Stimulated activated CD4-positive, alpha-beta T cell treated with anti-CD3 and anti-CD28 coated beads, TNF-alpha, amount 100 ng/mL, for 24 hours (primary cell): ENCODE results near the gene NR4A1.

Source experiments
- DNase-seq, 3 experiments: peaks; one replicate each; pipeline ENCODE4 v3.0.0-alpha.2; 2020; ENCODE audit warnings: low read depth in 3 of 3

Gene NR4A1

DNA sequence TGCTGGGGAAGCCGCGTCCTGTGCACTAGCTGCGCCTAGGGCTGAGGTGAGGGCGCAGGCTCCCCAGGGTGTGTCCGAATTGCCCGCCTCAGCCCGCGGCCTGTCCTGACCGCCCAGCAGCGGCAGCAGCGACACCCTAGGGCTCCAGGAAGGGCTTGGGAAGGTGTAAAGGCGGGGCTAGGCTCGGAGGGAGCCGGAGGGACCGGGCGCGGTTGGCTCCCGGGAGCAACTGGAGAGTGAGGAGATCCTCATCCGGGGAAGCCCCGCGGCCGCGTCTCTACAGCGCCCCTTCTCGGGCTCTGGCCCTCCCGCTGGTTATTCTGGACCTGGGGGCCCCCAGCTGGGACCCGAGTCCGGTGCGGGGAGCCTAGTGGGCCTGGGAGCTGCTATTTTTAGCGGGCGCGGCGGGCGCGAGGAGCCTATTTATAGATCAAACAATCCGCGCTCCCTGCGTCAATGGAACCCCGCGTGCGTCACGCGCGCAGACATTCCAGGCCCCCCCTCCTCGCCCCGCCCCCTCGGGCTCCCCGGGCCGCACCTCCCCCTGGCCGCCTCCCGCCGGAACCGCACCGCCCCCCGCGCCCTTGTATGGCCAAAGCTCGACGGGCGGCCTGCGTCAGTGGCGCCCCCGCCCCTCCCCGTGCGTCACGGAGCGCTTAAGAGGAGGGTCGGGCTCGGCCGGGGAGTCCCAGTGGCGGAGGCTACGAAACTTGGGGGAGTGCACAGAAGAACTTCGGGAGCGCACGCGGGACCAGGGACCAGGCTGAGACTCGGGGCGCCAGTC lies at the start of gene NR4A1:
TSS of gene NR4A1 (plus strand) at position 685 of the 784 bp plus-strand sequence. CDS start 2,887 bp downstream, outside the sequence.
- peak; percentile 97 to 99 (median 99) for DNase-seq

DNA sequence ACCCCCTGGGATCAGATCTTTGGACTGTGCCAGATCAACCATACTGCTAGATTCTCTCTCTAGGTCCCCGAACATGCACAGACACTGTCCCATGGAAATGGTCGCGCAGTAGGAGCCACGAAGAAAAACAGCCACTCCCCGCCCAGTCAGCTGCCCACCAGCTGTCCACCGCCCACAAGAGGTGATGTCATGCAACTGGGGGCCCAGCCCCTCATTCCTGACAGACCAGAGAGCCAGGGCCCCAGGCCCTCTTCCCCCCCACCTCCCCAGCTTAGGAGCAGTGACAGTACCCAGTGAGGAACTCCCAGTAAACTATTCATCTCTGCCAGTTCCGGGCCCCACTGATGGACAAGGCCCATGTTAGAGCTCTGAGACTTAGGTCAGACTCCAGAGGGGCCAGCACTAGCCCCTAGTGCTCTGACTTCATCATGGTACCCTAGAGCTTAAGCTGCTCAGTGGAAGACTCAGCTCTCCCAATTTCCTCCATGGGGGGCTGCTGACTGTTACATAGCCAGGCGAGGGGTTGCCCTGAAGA lies 48.2 kb upstream of the NR4A1 start:
- DNase-seq = no peak

DNA sequence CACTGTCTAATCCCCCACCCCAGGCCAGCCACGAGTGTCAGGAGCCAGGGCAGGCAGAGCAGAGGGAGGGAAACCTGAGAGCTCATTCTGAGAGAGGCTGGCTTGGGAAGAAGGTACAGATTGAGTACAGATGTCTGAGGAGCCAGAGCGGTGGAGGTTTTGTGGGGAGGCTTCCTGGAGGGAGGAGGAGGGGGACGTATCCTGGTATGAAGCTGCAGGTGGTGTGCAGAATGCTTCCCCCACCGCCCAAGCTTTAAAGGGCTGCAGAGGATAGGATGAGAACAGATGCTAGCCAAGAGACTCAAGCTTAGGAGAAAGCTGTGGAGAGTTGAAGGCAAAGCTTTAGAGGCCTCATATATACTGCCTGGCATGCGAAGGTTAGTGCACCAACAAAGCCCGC lies 47.7 kb upstream of the NR4A1 start:
- DNase-seq = no peak

DNA sequence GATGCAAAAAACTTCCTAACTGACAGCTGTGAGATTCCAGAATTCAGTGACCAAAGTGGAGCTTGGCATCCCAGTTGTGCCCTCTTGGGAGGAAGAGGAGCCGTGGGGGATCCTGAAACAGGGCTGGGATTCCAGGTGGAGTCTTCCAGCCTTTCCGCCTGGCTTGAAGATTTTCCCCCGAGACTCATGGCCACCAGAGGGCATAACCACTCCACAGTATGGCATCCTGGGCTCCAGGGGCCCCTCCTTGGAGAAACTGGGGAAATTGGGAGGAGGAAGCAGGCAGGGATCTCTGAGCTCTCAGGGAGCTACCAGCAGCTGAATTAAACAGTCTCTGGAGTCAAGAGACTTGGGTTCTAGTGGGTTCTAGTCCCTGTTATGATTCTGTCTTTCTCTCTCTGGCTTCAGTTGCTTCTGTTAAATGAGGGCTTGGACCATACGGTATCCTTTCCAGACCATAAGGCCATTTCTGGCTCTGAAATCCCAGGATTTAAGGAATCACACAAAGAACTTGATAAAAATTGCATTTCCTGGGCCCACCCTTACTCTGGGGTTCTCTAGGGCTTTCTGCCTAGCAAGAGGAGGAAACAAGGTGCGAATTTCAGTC lies 47.1 kb upstream of the NR4A1 start:
- DNase-seq = no peak

DNA sequence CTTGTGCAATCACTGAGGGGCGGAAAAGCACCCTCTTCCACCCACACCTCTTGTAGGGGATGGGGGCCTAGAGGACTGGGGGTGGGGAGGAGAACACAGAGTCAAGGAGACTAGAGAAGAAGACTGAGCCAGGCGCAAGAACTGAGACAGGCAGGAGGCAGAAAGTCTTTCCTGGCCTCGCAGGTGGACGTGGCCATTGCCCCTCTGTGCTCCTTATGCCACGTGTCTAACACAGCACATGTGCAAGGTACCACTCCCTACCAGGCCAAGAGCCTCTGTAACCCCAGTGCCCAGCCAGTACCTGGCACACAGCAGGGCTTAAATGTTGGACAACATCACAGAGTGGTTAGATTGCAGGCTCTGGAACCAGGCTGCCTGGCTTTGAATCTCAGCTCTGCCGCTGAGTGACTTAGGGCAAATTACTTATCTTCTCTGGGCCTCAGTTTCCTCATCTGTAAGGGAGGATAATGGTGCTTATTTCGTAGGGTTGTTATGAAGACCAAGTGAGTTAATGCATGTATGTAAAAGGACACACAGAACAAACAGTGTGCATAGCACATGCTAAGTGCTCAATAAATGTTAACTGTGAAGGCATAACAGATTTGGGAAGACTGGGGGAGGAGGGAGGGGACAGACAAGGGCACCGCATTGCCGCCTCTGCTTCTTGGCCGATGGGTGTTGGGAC lies 45.9 kb upstream of the NR4A1 start:
- no peak for DNase-seq

DNA sequence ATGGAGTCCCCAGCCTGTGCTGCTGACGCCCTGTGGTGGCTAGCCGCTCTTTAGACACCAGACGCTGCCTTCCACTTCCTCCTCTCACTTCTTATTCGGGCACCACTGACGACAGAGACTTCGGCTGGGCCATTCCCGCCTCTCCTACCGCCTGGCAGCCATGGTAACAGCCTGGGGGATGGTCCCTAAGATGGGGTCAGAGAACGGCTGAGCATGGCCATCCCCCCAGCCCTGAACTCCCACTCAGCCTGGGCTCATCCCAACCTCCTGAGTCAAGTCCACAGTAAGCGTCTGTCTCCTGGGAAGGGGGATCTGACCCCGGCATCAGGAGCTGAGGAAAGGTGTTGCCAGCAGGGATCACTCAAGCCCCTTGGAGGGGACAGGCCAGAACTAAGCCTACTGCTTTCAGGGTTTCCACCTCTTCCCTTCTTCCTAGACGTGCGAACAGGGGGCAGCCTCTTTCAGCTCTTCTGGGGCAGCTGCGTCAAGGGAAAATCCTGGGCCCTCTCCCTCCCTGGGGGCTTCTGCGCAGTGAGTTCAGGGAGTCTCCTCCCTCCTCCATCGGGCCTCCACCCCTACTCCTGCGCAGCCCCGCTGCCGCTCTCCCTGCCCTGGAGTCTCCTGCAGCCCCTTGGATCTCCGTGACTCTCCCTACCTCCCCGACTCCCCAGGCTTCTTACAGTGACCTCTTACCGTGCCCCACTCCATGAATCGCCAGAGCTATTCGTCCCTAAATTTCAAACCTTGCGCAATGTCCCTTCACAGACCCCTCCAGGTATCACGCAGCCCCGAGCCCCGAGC lies 45.1 kb upstream of the NR4A1 start:
- DNase-seq = no peak

DNA sequence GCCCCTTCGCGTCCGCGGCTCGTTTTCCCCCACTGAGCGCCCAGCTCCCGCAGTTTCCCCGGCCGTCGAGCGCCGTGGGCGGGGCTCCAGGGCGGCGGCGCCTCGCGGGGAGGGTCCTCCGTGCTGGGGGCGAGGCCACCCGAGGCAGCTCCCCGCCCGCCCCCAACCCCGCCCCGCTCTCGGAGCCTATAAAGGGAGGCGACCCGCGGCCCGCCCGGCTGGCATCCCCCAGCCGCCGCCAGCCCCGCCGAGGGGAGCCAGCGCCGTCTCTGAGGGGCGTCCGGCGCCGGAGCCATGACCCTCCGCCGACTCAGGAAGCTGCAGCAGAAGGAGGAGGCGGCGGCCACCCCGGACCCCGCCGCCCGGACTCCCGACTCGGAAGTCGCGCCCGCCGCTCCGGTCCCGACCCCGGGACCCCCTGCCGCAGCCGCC lies 44.5 kb upstream of the NR4A1 start, which contains the start of gene TAMALIN:
TSS of gene TAMALIN (plus strand) at position 221 of the 432 bp plus-strand sequence. CDS start at position 295, 74 bp downstream.
- DNase-seq = peak in 2 of 3 experiments; percentile 60 to 74

DNA sequence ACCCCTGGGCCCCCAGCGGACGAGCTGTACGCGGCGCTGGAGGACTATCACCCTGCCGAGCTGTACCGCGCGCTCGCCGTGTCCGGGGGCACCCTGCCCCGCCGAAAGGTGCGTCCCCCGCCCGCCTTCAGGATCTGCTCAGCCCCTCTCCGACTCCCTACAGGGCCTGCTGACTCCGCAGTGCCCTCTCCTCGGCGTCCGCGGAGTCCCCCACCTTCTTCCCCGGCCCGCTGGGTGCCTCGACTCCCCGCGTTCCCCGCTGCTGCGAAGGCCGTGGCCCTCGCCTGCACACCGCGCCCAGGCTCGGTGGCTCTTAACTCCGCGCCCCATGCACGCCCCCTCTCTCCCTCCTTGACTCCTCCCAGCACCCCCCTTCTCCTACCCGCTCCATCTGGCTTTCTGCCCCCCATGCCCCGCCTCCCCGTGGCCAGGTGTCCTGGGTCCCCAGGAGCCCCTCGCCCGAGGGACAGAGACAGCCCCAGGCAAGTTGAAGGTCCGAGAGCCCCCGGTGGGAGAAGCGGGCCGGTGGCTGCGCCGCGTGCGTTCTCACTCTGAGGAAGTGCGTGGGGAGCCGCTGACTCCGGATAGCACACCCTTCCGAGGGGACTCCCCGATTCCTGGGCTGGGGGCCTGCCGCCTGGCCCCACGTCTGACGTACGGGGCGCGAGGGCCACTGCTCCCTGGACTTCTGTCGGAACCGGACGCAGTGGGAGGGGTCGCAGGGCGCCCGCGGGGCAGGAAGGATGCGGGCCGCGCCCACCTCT lies 43.9 kb upstream of the NR4A1 start:
- peak in 1 of 3 experiments; percentile 49 for DNase-seq

DNA sequence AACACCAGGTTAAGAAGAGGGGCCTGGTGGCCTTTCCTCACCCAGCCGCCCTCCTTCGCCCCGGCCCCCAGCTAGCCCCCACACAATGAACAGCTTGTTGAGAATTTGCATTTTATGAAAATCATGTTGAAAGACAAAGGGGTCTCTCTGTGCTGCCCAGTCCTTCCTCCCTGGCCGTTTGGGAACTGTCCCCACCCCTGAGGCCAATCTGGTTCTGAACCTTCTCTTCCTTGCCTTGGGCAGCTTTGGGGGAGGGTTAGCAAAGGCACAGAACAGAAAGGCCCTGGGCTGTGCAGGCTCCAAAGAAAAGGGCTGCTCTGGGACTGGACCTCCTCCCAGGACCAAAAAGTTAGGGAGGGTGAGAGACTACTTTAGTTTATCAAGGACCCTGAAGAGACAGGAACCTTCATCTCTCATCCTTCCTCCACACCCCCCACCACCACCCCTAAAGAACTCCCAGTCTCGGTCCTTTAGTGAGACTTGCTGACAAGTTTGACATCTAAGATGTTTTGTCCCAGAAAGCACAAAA lies 43.2 kb upstream of the NR4A1 start:
- no peak for DNase-seq

DNA sequence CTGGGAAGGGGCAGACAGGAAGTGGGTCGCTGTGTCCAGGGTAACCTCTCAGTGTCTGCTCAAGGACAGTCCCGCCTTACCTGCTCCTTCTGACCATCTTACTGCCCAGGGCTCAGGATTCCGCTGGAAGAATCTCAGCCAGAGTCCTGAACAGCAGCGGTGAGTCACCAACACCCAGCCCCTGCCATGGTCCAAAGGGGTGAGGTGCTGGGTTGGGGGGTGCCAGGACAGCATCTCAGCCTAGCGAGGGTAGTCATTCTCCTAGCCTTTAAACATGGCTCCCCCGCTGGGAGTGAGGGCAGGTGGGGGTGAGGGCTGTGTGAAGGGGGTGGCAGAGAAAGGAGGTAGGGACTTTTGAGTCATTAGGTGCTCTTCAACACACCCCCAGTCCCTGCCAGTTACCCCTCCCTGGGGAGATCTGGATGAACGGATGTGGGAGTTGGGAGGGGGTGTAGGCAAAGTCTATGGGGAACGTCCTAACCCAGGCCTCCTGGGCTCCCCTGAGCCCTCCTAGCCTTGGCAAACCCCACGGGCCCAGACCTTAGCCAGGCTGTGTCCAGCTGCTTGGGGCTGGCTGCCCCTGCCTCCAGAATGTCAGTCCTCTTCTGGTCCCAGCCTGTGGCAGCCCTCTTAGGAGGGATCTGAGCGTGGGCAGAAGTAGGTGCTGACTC lies 42.0 kb upstream of the NR4A1 start:
- DNase-seq = no peak

DNA sequence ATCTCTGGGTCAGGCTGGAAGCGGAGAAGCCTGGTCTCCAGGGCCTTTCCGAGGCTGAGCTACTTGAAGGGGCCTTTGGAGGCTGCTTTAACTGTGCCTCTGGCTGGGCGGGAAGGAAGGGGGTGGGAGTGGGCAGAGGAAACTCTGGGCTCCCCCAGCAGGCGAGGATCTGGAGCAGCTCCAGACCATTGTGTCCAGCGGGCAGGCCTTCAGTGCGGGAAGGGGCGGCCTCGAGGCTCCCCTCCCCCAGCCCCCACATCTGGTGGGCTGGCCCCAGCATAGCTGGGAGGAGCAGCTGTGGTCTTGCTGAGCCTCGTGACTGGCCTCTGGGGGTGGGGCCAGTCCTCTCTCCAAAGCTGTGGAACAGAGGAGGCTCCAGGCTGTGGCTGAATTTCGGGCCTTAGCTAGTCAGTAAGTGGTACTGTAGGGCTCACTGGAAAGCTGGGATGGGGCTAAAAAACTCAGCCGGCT lies 41.1 kb upstream of the NR4A1 start:
- DNase-seq = no peak

DNA sequence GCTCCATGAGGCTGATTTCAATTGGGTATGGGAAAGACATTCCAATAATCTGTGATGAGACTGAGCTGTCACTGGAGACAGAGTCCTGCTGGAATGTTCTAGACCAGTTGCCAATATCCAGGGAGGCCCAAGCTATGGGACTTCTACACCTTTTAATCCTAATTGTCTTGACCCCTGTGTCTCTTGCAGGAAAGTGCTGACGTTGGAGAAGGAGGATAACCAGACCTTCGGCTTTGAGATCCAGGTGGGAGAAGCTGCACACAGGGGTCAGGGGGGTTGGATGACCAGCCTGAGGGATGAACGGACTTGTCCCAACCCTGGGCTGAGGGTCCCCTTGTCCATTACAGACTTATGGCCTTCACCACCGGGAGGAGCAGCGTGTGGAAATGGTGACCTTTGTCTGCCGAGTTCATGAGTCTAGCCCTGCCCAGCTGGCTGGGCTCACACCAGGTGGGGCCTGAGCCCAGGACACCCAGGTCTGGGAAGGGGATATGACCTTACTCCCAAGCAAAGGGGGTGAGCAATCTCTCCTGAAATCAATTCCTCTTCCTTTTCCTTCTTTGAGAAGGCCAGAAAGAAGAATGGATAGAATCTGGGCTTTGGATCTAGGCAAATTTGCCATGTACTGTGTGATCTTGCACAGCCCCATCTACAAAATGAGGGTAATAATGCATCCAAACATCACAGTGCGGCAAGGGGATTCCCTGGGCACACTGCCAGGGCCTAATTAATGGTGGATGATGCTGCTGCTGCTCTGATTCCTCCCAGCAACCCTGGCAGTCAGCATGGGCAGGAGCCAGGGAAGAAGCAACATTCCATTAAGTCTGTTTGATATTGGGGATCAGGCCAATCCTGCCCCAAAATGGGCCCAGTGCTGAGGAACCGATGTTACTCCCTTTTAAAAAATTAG lies 40.3 kb upstream of the NR4A1 start:
- no peak for DNase-seq

DNA sequence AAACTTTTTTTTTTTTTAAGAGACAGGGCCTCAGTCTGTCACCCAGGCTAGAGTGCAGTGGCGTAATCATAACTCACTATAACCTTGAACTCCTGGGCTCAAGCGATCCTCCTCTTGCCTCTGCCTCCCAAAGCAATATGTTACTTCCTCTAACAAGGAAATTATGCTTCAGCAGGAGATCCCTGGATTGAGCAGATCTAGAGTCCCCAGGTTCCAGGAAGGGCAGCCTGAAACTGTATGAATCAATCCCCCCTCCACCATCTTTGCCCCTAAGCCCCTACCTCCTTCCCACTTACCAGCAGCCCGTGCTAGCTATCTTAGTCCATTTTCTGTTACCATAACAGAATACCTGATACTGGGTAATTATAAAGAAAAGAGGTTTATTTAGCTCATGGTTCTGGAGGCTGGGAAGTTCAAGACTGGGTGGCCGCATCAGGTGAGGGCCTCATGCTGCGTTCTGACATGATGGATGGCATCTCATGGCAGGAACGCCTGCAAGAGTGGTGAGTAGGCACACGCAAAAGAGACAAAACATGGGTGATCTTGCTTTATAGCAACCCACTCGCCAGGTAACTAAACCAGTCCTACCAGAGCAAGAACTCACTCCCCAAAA lies 39.5 kb upstream of the NR4A1 start:
- DNase-seq = no peak

DNA sequence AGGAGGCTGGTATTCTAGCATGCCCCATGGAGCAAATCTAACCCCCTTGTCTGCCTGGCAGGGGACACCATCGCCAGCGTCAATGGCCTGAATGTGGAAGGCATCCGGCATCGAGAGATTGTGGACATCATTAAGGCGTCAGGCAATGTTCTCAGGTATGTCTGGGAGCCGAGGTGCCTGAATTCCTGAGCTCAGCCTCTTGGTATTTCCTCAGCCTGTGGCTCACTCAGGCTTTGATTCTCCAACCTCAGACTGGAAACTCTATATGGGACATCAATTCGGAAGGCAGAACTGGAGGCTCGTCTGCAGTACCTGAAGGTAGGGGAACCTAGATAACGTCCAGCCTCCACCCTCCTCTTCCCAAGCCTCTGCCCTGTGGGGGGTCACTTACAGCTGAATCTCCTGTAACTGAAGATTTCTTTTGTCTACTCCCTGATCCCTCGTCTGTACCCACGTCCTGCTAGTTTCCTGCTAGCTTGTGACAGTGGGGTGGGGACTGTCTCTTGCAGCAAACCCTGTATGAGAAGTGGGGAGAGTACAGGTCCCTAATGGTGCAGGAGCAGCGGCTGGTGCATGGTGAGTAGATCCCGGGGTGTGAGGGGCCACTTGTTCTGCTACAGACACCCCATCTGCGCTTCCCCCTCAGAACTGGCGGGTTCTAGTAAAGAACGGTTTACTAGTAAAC lies 37.5 kb upstream of the NR4A1 start:
- DNase-seq = no peak

DNA sequence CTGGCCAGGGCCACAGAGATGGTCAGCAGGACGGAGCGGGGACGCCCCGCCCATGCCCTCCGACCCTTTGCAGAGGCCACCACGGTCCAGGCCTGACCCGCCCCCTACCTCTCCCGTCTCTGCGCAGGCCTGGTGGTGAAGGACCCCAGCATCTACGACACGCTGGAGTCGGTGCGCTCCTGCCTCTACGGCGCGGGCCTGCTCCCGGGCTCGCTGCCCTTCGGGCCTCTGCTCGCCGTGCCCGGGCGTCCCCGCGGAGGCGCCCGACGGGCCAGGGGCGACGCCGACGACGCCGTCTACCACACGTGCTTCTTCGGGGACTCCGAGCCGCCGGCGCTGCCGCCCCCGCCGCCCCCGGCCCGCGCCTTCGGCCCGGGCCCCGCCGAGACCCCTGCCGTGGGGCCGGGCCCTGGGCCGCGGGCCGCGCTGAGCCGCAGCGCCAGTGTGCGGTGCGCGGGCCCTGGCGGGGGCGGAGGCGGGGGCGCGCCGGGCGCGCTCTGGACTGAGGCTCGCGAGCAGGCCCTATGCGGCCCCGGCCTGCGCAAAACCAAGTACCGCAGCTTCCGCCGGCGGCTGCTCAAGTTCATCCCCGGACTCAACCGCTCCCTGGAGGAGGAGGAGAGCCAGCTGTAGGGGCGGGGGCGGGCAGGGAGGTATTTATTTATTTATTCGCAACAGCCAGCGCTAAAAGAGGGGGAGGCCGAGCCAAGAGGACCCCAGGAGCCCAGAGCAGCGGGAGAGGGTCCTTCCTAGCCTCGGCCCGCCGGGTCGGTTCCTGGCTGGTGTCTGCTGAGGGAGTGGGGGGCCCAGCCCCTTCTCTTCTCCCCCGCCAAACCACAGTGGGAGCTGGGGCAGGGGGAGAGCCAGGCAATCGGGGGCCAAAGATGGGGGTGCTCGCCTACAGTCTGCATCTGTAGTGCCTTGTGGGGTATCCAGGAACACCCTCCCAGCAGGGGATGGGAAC lies 36.4 kb upstream of the NR4A1 start:
- no peak for DNase-seq

DNA sequence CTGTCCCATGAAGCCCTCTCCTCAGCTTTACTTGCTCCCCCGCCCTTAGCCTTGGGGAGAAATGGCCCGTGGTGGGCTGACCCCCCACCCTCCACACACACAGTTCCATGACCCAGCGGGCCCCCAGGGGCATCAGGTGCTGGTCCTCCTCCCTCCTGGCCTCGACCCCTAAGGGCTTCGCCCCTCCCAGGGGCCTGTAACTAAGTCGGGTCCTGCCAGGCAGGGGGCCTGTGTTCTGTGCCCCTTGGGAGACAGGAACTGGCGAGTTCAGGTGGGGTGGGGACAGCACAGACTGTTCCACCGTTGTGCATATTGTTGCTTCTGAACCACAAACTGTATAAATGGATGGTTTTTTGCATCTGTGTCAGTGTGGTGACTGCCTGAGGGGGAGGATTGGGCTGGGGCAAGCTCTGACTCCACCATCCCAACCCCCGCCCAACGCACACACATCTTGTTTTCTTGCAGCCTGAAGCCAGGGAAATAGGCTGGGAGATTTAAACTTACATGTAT lies 35.7 kb upstream of the NR4A1 start:
- DNase-seq = no peak
